AG08396 (cell line): ENCODE data around the gene NAA11.

Experiments
- DNase-seq: peaks from one replicate; pipeline ENCODE4 v3.0.0; 2012; ENCODE audit warnings: low spot score, mixed read lengths

The NAA11 gene

DNA sequence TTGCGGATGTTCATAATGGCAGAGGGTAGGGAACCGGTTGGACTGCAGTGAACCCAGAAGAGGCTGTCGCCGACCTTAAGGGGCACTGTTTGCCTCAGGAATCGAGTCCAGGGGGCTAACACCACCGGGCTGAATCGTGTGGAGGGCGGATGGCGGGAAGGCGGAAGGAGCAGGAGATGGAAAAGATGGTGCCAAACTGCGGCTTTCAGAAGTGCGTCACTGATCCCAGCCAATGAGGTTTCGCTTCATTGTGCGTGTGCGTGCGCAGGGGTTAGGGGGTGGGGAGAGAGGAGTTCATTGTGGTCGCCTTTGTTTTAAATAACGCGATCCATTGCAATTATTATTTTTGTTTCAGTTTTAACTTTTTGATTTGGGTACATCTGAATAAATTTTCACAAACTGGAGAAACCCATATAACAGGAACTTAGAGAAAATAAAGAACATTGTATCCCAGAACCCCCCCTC is at the start of gene NAA11:
NAA11 (minus strand) TSS at position 198 of the 465 bp plus-strand sequence; CDS start at position 14, 184 bp downstream.
- DNase-seq = no peak

DNA sequence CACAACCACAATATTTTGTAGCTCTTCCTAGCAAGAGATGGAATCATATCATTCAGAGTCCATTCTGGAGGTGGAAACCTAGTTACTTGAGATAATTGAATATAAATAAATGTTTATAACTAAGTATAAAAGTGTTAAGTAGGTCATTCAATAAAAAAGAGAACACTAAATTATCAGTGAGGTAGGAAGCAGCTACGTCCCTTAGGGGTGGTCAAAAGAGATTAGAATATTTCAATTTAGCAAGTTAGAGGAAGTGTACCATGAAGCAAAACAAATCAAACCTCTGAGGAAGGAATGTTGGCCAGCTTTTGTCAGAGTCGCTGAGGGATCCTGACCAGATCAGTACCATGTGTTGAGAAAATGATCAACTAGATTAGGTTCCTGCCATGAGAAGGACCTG is 44.2 kb upstream of the NAA11 start:
- no peak for DNase-seq

DNA sequence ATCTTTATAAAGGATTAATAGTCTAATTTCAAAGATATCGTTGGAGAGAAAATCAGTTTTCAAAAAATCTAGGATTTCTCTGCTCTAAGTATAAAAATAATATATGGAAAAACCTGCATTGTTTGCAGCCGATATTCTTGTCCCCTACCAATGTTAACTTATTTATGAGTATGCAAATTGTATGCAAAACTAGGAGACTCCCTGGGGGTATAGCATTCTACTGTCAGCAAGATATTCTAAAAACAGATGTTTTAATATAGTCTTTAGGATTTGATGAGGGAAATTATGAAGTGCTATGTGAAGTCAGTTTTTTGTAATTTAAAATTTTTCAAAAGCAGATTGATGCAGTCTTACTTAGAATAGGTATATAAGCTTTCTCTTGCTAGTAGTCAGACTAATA is 41.2 kb upstream of the NAA11 start:
- DNase-seq = no peak

DNA sequence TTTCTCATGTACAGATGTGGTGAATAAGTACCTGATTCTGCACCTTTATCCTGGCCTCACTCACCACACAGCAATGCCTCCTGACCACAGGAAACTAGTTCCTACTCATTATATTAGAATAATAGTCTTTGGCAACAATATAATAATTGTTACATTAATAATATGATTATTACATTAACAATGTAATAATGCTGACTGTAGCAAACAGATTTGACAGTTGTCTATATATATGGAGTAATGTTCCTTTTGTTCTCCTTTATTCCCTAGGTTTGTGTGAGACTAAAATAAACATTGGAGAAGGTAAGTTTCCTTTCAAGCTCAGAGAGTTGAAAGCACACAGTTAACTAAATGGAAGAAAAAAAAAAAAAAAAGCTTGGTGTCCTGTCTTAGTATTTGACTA is 40.6 kb upstream of the NAA11 start:
- DNase-seq = no peak

DNA sequence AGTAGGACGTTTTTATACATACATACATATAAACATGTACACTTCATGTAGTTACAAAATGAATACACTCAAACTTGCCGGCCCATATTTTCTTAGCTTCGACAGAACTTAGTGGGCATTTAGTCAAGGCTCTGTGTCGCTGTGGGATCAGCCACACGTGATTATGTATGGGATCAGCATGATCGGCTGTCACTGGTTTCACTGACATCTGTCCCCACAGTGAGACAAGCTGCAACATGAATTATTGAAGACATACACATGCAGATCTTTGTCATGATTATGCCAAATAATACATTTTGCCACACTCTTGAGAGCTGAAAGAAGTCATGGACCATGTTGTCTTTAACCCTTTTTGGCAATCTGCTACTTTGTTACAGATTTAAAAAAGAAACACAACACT is 38.2 kb upstream of the NAA11 start:
- no peak for DNase-seq

DNA sequence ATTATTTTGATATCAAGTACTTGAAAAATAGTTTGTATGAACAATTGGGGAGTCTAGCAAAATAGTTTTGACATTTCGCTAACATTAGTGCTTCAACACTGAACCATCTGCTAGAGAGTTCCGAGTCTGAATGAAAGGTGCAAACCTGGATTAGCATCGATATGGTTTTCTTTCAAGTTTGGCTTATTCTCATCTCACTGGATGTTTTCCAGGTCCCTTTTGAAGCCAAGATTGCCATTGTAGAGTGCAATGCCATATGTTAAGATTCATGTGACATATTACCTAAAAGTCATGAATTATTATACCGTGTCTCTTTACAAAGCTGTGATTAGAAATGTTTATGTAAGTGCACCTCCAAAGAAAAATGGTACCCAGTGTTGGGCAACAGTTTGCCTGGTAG is 36.8 kb upstream of the NAA11 start:
- DNase-seq = no peak

DNA sequence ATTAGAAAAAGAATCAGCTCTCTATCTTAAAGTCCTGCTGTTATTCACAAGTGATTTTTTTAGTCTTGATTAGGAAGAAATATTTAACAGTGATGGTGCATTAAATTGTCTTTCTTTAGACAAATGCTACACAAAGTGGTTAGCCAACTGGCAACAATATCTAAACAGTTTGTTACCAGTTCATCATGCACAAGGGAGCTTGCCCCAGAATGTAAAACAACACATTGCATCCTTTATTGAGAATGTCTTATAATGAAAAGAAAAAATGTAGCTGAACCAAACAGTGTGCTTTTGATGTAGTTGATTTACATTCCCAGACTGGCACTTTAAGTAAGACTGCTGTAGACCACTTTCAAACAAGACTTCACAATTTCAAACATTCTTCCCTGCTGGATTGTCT is 34.1 kb upstream of the NAA11 start:
- DNase-seq = no peak

DNA sequence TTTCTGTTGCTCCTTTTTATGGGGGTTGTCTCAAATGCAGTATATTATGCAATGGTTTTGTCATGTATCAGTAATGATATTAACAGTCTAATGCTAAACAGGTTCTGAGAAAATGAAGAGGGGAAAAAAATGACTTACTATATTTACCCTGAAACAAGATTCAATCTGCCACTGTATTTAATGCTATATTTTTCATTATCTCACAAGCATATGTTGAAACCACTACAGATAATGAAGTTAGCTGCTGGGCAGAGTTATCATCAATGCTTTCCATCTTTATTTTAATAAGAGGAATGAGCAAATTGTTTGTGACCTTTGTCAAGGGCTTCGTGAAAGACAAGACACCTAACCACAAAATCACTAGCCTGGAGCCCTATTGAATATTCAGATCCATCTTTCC is 32.6 kb upstream of the NAA11 start:
- no peak for DNase-seq

DNA sequence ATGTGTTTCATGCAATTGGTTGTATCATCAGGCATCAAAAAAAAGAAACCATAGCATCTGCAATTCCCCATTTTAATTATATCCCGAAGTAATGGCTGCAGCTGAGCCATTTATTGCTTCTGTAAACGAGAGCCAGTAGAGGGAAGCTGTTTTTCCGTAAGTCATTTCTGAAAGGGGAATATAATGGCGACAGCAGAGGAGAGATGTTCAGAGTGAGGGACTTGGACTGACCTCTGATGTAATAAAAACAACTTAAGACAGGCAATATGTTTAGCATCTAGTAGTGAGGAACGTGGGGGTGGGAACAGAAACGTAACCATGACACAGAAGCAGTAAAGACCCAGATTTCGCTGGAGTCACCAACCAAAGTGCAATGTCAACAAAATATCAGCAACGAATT is 31.5 kb upstream of the NAA11 start:
- DNase-seq = no peak

DNA sequence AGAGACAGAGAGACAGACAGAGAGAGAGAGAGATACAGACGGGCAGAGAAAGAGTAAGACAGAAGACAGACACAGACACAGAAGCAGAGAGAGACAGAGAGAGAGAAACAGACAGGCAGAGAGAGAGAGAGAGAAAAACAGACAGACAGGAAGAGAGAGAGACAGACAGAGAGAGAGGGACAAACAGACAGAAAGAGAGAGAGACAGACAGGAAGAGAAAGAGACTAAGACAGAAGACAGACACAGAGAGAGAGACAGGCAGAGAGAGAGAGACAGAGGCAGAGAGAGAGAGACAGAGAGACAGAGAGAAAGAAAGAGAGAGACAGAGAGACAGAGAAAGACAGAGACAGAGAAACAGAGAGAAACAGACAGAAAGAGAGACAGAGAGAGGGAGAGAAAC is 27.2 kb upstream of the NAA11 start:
- no peak for DNase-seq

DNA sequence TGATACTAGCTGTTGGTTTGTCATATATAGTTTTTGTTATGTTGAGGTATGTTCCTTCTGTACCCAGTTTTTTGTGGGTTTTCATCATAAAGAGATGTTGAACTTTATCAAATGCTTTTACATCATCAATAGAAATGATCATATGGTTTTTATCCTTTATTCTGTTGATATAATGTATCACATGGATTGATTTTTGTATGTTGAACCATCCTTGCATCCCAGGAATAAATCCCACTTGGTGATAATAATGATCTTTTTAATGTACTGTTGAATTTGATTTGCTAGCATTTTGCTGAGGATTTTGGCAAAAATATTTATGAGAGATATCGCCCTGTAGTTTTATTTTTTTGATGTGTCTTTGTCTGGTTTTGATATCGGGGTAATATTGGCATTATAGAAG is 22.5 kb upstream of the NAA11 start:
- DNase-seq = no peak

DNA sequence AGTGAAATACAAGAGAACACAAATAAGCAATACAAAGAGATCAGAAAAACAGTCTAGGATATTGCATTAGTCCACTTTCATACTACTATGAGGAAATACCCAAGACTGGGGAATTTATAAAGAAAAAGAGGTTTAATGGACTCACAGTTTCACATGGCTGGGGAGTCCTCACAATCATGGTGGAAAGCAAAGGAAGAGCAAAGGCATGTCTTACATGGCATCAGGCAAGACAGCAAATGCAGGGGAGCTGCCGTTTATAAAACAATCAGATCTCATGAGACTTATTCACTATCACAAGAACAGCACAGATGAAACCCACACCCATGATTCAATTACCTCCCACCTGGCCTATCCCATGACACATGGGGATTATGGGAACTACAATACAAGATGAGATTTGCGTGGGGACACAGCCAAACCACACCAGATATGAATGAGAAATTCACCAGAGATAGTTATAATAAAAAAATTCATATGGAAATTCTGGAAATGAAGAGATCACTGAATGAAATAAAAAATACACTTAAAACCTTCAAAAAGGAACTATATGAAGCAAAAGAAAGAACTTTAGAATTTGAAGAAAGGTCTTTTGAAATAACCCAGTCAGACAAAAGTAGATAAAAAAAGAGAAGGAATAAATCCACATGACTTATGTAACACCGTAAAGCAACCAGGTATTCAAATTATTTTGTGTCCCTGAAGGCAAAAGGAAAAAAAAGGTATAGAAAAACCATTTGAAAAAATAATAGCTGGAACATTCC is 16.2 kb upstream of the NAA11 start:
- no peak for DNase-seq

DNA sequence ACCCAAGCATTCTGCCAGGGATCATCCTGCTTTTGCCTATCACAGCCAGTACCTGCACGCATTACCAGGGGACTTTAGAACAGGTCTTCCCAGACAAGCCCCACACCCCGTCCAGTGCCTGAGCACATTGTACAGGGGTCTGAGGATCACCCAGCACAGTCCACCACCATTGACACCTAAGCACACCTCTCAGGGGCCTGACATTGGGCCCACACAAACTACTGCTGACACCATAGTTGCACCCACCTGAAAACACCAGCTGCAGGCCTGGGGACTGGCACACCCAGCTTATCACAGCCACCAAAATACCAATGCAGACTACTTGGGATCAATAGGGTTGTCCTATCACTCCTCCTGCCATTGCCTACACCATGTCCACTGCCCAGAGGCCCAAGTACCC is 14.7 kb upstream of the NAA11 start:
- no peak for DNase-seq

DNA sequence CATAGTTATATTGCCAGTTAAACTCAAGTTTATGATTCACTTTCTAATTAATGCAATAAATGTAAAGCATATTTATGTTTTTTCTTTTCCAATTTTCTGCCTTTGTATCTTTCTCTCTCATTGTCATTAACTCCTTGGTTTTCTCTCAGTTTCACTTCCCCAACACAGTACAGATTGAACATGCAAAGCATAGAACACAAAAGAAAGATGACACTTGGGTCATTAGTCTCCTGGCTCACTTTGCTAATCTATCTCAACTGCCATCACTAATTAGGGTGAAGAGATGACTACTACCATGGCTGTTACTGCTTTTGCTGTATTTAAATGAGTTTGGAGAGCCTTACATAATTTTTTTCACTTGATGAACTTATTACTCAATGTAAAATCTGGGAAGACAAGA is 12.3 kb upstream of the NAA11 start:
- no peak for DNase-seq

DNA sequence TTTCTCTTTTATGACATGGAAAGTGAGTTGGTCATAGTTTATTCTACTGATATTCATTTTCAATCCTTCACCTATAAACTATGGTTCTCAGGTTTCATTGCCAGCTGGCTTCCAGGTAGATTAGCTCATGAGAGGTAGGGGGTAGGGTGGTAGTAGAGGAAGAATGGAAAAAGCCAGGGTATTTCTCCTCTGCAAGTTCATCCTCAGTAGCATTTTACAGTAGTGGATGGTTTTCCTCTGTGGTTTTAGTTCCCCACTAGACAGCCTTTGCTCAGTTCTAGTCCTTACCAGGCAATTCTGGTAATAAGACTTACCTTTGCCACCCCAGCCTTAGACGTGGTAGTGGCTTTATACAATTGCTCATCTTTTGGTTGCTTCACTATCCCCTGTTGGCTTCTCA is 8.9 kb upstream of the NAA11 start:
- no peak for DNase-seq

DNA sequence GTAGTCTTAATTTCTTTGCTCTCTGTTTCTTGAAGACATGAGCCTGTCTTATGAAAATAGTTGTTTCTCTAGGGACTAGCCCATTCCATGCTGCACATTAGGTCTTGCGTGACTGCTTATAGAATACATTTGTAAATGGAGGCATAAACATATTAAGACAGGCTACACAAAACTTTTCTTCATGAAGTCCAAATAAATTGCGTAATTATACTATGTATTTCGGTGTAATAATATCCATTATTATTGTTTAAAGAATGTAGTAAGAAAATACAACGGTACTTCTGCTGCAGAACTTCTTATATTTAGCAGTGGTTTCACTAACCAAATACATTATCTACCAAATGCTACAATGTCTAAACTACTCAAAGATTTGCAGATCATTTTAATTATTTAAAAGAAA is 8.5 kb upstream of the NAA11 start:
- no peak for DNase-seq

DNA sequence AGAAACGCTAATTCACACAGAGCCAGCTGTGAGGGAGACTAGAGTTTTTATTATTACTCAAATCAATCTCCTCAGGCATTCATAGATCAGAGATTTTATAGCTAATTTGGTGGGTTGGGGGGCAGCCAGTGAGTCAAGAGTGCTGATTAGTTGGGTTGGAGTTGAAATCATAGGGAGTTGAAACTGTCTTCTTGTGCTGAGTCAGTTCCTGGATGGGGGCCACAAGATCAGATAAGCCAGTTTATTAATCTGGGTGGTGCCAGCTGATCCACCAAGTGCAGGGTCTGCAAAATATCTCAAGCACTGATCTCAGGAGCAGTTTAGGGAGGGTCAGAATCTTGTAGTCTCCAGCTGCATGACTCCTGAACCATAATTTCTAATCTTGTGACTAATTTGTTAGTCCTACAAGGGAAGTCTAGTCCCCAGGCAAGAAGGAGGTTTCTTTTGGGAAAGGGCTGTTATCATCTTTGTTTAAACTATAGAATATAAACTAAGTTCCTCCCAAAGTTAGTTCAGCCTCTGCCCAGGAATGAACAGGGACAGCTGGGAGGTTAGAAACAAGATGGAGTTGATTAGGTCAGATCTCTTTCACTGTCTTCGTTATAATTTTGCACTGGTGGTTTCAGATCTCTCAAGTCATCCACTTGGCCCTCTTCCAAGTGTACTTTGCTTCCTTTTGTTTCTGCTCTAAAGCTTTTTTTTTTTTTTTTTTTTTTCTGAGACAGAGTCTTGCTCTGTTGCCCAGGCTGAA is 5.4 kb upstream of the NAA11 start:
- no peak for DNase-seq

DNA sequence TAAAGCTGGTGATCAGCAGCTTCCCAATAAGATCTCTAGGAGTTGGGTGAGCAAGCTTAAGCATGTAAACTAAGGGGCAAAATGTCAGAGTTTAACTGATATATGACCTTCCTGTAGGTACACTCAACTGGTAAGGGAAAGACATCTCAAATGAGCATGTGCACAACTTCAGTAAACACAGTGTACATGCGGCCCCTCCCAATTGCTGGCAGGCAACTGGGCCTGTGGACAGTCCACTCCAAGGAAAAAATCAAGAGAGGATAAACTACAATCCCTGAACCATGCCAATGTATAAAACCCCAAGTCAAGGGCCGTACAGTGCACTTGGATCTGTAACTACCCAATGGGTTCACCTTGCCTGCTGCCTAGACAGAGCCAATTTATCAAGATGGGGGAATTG is 4.9 kb upstream of the NAA11 start:
- no peak for DNase-seq

DNA sequence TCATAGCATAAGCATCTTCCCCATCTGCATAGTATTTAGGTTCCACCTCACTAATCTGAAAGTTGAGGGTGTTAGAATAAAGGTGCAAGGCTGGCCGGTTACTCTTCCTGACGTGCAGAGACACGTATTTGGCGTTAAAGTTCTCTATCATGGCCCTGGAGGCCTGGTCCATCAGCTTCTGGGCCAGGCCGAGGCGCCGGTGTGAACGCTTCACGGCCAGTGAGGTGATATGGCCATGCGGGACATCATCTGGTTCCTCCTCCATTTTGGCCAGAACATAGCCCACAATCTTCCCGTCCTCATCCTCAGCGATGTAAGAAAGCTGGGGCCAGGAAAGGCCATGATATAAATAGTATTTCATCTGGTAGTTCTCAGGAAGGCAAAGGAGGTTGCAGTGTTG is 425 bp downstream of the NAA11 start:
- no peak for DNase-seq

DNA sequence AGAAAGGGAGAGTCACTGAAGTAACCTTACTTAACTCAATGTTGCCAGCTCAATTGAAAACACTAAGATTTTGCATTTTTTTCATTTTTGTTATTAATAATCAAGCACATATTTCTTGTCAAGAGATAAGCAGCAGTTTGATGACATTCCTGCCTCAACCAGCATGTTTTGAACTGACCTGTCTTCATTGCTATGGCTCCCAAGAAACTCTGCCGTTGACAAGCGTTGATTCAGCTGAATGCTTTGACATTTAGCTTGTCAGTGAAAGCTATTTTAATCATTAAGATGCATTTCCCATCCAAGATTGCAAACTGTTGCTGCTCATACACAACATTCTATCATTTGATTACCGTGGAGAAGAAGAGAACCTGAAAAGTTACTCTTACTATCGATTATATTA is 5.9 kb downstream of the NAA11 start:
- no peak for DNase-seq

DNA sequence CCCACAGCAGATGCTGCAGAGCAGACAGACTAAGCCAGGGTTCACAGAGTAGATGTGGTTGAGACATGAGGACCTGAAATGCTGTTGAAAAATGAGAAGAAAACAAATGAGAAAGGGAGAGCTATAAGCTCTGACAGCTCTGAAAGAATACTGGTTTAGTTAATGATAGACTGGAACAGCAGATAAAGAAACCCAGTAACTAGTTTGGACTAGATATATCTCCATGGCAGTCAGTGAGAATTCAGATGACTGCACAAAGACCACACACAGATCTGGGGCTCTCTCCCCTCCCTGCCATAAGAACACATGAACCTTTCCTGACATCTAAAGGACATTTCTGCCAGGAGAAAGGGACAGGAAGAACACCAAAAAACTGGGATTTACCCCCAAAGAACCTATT is 8.2 kb downstream of the NAA11 start:
- no peak for DNase-seq

DNA sequence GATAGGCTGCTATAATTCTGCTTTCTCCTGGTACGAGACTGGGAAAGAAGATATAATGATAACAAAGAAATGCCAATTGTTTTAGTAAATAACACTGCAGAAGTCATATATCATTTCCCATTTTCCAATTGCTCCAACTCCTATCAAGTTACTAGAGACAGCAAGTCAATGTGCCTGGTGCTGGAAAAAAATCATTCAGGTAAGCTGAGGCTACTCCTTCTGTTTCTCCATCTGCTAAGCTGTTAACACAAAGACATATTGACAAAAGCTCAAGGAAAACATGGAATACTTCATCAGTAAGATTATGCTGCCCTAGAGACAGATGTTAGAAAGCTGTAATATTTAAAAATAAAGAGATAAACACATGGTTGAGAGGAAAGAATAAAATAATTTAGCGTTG is 10.0 kb downstream of the NAA11 start:
- no peak for DNase-seq

DNA sequence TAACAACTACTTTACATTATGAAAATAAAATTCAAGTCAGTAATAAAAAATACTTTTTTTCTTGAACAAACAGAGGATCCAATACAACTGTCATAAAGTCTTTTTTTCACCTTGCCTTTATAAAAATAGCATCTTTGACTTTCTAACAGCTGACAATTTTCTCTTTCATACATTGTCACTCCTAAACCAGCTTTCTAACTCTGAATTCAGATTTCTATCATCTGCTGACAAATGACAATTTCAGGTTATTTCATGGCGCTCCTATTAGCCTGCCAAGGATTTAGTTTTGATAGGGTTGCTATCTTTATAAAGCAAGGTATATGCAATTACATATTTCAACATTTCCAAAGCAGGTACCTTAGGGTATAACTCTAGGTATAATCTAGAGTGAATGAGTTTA is 14.6 kb downstream of the NAA11 start:
- DNase-seq = no peak

DNA sequence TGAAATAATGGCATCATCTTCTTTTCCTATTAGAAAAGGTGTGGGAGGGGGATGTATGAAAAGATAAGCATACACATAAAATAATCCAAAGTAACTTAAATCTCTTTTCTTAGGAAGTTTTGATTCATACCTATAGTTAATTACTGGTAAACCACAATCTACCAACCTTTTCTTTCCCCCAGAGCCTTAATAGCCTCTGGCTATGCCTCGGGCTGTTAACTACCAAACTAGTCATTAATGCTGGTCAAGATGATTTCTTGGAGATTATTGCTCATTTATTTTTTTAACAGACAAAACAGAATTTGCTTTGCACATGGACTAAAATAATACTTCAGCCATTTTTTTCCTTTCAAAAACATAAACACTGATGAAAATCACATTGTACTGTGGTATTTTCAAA is 16.9 kb downstream of the NAA11 start:
- no peak for DNase-seq
